ENCODE results near the gene NPBWR2.

The NPBWR2 gene

GRCh38 chr20:64083804-64084684 is 23.3 kb downstream of the NPBWR2 start, which contains the start of gene LKAAEAR1:
TSS of gene LKAAEAR1 (minus strand) at chr20:64084398. CDS start at chr20:64084219, 179 bp downstream.
- DNase-seq: no peak

GRCh38 chr20:64083378-64083803 is 24.0 kb downstream of the NPBWR2 start:
- peak; percentile 24 to 33 for DNase-seq

- no peak for DNase-seq
Observed at GRCh38 chr20:64082820-64083377, 24.5 kb downstream of the NPBWR2 start.

GRCh38 chr20:64082126-64082731 is 25.1 kb downstream of the NPBWR2 start:
- DNase-seq: no peak

- no peak for DNase-seq
Observed at GRCh38 chr20:64081624-64081964, 25.8 kb downstream of the NPBWR2 start.

- no peak for DNase-seq
Observed at GRCh38 chr20:64080813-64081623, 26.3 kb downstream of the NPBWR2 start.

- peak; percentile 19 to 65 for DNase-seq
Observed at GRCh38 chr20:64080013-64080812, 27.2 kb downstream of the NPBWR2 start, which contains the start of gene OPRL1. TSS of gene OPRL1 (plus strand) at chr20:64080082. CDS start at chr20:64092721, 12,639 bp downstream.

GRCh38 chr20:64079273-64080012 is 27.9 kb downstream of the NPBWR2 start, which contains the start of gene RGS19:
TSS of gene RGS19 (minus strand) at chr20:64079518. CDS start at chr20:64076886, 2,632 bp downstream.
- peak; percentile 84 to 90 for DNase-seq

GRCh38 chr20:64078934-64079272 is 28.5 kb downstream of the NPBWR2 start:
- DNase-seq: no peak

GRCh38 chr20:64077876-64078551 is 29.4 kb downstream of the NPBWR2 start:
- peak in 1 of 2 donors; percentile 34 for DNase-seq

GRCh38 chr20:64077541-64077875 is 29.9 kb downstream of the NPBWR2 start:
- no peak for DNase-seq

GRCh38 chr20:64077094-64077493 is 30.3 kb downstream of the NPBWR2 start:
- peak; percentile 17 to 81 for DNase-seq

GRCh38 chr20:64076061-64076997 is 31.0 kb downstream of the NPBWR2 start:
- DNase-seq: no peak

GRCh38 chr20:64075556-64075955 is 31.8 kb downstream of the NPBWR2 start:
- no peak for DNase-seq

GRCh38 chr20:64074963-64075362 is 32.4 kb downstream of the NPBWR2 start:
- no peak for DNase-seq

- DNase-seq: no peak
Observed at GRCh38 chr20:64074184-64074789, 33.1 kb downstream of the NPBWR2 start.

GRCh38 chr20:64073476-64074183 is 33.7 kb downstream of the NPBWR2 start:
- DNase-seq: no peak

- DNase-seq: no peak
Observed at GRCh38 chr20:64072498-64073063, 34.8 kb downstream of the NPBWR2 start.

Measured in bone marrow (tissue), 2 donors.